ENCODE results near the gene KCNMB2.

KCNMB2 gene

GRCh38 chr3:178646186-178646862 is 110.1 kb downstream of the KCNMB2 start:
- Histone ChIP-seq H3K9me3 (ENCODE audit: insufficient read depth, low read length) (no peaks in the 10 kb centered on the region), H3K4me1 (ENCODE audit: insufficient read depth, insufficient read length) (no peaks in the 10 kb centered on the region), H3K36me3 (ENCODE audit: insufficient read depth, insufficient read length, low read length) (no peaks in the 10 kb centered on the region), H3K4me3 (ENCODE audit: insufficient read length, low read depth) (no peak overlapping the region), H3K27me3 (ENCODE audit: insufficient read depth, insufficient read length) (no peaks in the 10 kb centered on the region), H3K9ac (ENCODE audit: insufficient read length, low read depth) (no peak overlapping the region)
- TF ChIP-seq YY1 (IDR thresholded peaks at IDR 0.05; ENCODE audit: insufficient read depth, insufficient read length): no peak
- TF ChIP-seq ZNF274 (IDR thresholded peaks at IDR 0.05; ENCODE audit: low read depth, low read length): no peak
- TF ChIP-seq SUZ12 (IDR thresholded peaks at IDR 0.05; ENCODE audit: extremely low read depth, insufficient read depth, insufficient read length): no peak
- DNase-seq (ENCODE audit: low read depth, low spot score): no peak

- no peaks in the 10 kb centered on the region for H3K36me3 ChIP-seq (ENCODE audit: insufficient read depth, insufficient read length, low read length)
- TF ChIP-seq ZNF274 (IDR thresholded peaks at IDR 0.05; ENCODE audit: low read depth, low read length): no peak
- no peak for TF ChIP-seq YY1 (IDR thresholded peaks at IDR 0.05; ENCODE audit: insufficient read depth, insufficient read length)
- TF ChIP-seq SUZ12 (IDR thresholded peaks at IDR 0.05; ENCODE audit: extremely low read depth, insufficient read depth, insufficient read length): no peak
- no peaks in the 10 kb centered on the region for H3K9me3 ChIP-seq (ENCODE audit: insufficient read depth, low read length)
- no peaks in the 10 kb centered on the region for H3K27me3 ChIP-seq (ENCODE audit: insufficient read depth, insufficient read length)
- no peak overlapping the region for H3K9ac ChIP-seq (ENCODE audit: insufficient read length, low read depth)
- H3K4me1 ChIP-seq (ENCODE audit: insufficient read depth, insufficient read length): no peaks in the 10 kb centered on the region
- DNase-seq (ENCODE audit: low read depth, low spot score): no peak
- H3K4me3 ChIP-seq (ENCODE audit: insufficient read length, low read depth): no peak overlapping the region
Measured at GRCh38 chr3:178655488-178655887, 119.3 kb downstream of the KCNMB2 start.

- no peaks in the 10 kb centered on the region for H3K36me3 ChIP-seq (ENCODE audit: insufficient read depth, insufficient read length, low read length)
- TF ChIP-seq YY1 (IDR thresholded peaks at IDR 0.05; ENCODE audit: insufficient read depth, insufficient read length) (no peak), ZNF274 (IDR thresholded peaks at IDR 0.05; ENCODE audit: low read depth, low read length) (no peak), SUZ12 (IDR thresholded peaks at IDR 0.05; ENCODE audit: extremely low read depth, insufficient read depth, insufficient read length) (no peak)
- DNase-seq (ENCODE audit: low read depth, low spot score): no peak
Measured at GRCh38 chr3:178658694-178659325, 122.6 kb downstream of the KCNMB2 start.

GRCh38 chr3:178663201-178663934 is 127.1 kb downstream of the KCNMB2 start:
- Histone ChIP-seq H3K4me3 (ENCODE audit: insufficient read length, low read depth) (no peak overlapping the region), H3K27me3 (ENCODE audit: insufficient read depth, insufficient read length) (no peaks in the 10 kb centered on the region), H3K36me3 (ENCODE audit: insufficient read depth, insufficient read length, low read length) (no peaks in the 10 kb centered on the region), H3K9ac (ENCODE audit: insufficient read length, low read depth) (no peak overlapping the region), H3K4me1 (ENCODE audit: insufficient read depth, insufficient read length) (no peaks in the 10 kb centered on the region), H3K9me3 (ENCODE audit: insufficient read depth, low read length) (no peaks in the 10 kb centered on the region)
- TF ChIP-seq ZNF274 (IDR thresholded peaks at IDR 0.05; ENCODE audit: low read depth, low read length): no peak
- no peak for TF ChIP-seq YY1 (IDR thresholded peaks at IDR 0.05; ENCODE audit: insufficient read depth, insufficient read length)
- no peak for TF ChIP-seq SUZ12 (IDR thresholded peaks at IDR 0.05; ENCODE audit: extremely low read depth, insufficient read depth, insufficient read length)
- no peak for DNase-seq (ENCODE audit: low read depth, low spot score)

More at GRCh38 chr3:178658694-178659325, 122.6 kb downstream of the KCNMB2 start:
- Histone ChIP-seq H3K27me3 (ENCODE audit: insufficient read depth, insufficient read length) (no peaks in the 10 kb centered on the region), H3K9me3 (ENCODE audit: insufficient read depth, low read length) (no peaks in the 10 kb centered on the region), H3K4me1 (ENCODE audit: insufficient read depth, insufficient read length) (no peaks in the 10 kb centered on the region), H3K4me3 (ENCODE audit: insufficient read length, low read depth) (no peak overlapping the region), H3K9ac (ENCODE audit: insufficient read length, low read depth) (no peak overlapping the region)

- no peaks in the 10 kb centered on the region for H3K4me1 ChIP-seq (ENCODE audit: insufficient read depth, insufficient read length)
- no peak overlapping the region for H3K4me3 ChIP-seq (ENCODE audit: insufficient read length, low read depth)
- no peak for DNase-seq (ENCODE audit: low read depth, low spot score)
- no peaks in the 10 kb centered on the region for H3K9me3 ChIP-seq (ENCODE audit: insufficient read depth, low read length)
- H3K9ac ChIP-seq (ENCODE audit: insufficient read length, low read depth): no peak overlapping the region
- no peaks in the 10 kb centered on the region for H3K36me3 ChIP-seq (ENCODE audit: insufficient read depth, insufficient read length, low read length)
- no peaks in the 10 kb centered on the region for H3K27me3 ChIP-seq (ENCODE audit: insufficient read depth, insufficient read length)
- TF ChIP-seq YY1 (IDR thresholded peaks at IDR 0.05; ENCODE audit: insufficient read depth, insufficient read length) (no peak), ZNF274 (IDR thresholded peaks at IDR 0.05; ENCODE audit: low read depth, low read length) (no peak), SUZ12 (IDR thresholded peaks at IDR 0.05; ENCODE audit: extremely low read depth, insufficient read depth, insufficient read length) (no peak)
Measured at GRCh38 chr3:178665747-178666146, 129.5 kb downstream of the KCNMB2 start.

- no peaks in the 10 kb centered on the region for H3K27me3 ChIP-seq (ENCODE audit: insufficient read depth, insufficient read length)
- TF ChIP-seq YY1 (IDR thresholded peaks at IDR 0.05; ENCODE audit: insufficient read depth, insufficient read length): no peak
- TF ChIP-seq ZNF274 (IDR thresholded peaks at IDR 0.05; ENCODE audit: low read depth, low read length): no peak
- no peak for TF ChIP-seq SUZ12 (IDR thresholded peaks at IDR 0.05; ENCODE audit: extremely low read depth, insufficient read depth, insufficient read length)
- H3K36me3 ChIP-seq (ENCODE audit: insufficient read depth, insufficient read length, low read length): no peaks in the 10 kb centered on the region
- H3K4me1 ChIP-seq (ENCODE audit: insufficient read depth, insufficient read length): no peaks in the 10 kb centered on the region
- no peaks in the 10 kb centered on the region for H3K9me3 ChIP-seq (ENCODE audit: insufficient read depth, low read length)
- DNase-seq (ENCODE audit: low read depth, low spot score): no peak
- H3K4me3 ChIP-seq (ENCODE audit: insufficient read length, low read depth): no peak overlapping the region
- no peak overlapping the region for H3K9ac ChIP-seq (ENCODE audit: insufficient read length, low read depth)
Measured at GRCh38 chr3:178669022-178669601, 132.9 kb downstream of the KCNMB2 start.

GRCh38 chr3:178669758-178670157 is 133.5 kb downstream of the KCNMB2 start:
- DNase-seq (ENCODE audit: low read depth, low spot score): no peak
- Histone ChIP-seq H3K9ac (ENCODE audit: insufficient read length, low read depth) (no peak overlapping the region), H3K4me1 (ENCODE audit: insufficient read depth, insufficient read length) (no peaks in the 10 kb centered on the region), H3K36me3 (ENCODE audit: insufficient read depth, insufficient read length, low read length) (no peaks in the 10 kb centered on the region), H3K4me3 (ENCODE audit: insufficient read length, low read depth) (no peak overlapping the region), H3K9me3 (ENCODE audit: insufficient read depth, low read length) (no peaks in the 10 kb centered on the region), H3K27me3 (ENCODE audit: insufficient read depth, insufficient read length) (no peaks in the 10 kb centered on the region)
- TF ChIP-seq SUZ12 (IDR thresholded peaks at IDR 0.05; ENCODE audit: extremely low read depth, insufficient read depth, insufficient read length) (no peak), ZNF274 (IDR thresholded peaks at IDR 0.05; ENCODE audit: low read depth, low read length) (no peak), YY1 (IDR thresholded peaks at IDR 0.05; ENCODE audit: insufficient read depth, insufficient read length) (no peak)

All from NT2/D1 (cell line).